Liver (tissue), 9 donors: Measurements from ENCODE around the gene ZNF592. TPM values are rescaled to one million over a fixed set of nuclear protein-coding genes. Genes with fewer than 3 reads are reported as not detected.

Experiments used
- DNase-seq: peaks from one replicate; pipeline ENCODE4 v3.0.0-alpha.2; 2017; ENCODE audit warnings: low spot score
- H3K27ac ChIP-seq, 2 donors: one replicate each; pipeline ENCODE4 v1.7.0; 2013; ENCODE audit warnings: inconsistent platforms in 2 of 2, low read length in 2 of 2, control low read depth in 1 of 2, low read depth in 1 of 2, mild to moderate bottlenecking in 1 of 2
- H3K27me3 ChIP-seq, 4 donors: one replicate each; pipeline versions ENCODE4 v1.6.1 to v1.7.0; 2013; ENCODE audit warnings: low read length in 3 of 4, inconsistent platforms in 1 of 4, mild to moderate bottlenecking in 1 of 4, moderate library complexity in 1 of 4; ENCODE audit not compliant: control insufficient read depth in 4 of 4, insufficient read depth in 4 of 4
- H3K36me3 ChIP-seq, 4 donors: one replicate each; pipeline versions ENCODE4 v1.6.1 to v1.7.0; 2013; ENCODE audit warnings: low read length in 3 of 4, mild to moderate bottlenecking in 3 of 4, low read depth in 1 of 4, moderate library complexity in 1 of 4; ENCODE audit not compliant: control insufficient read depth in 4 of 4, insufficient read depth in 3 of 4
- H3K4me1 ChIP-seq, 4 donors: one replicate each; pipeline versions ENCODE4 v1.6.1 to v1.7.0; 2013; ENCODE audit warnings: low read length in 3 of 4, mild to moderate bottlenecking in 3 of 4, moderate library complexity in 1 of 4; ENCODE audit not compliant: control insufficient read depth in 4 of 4, insufficient read depth in 4 of 4
- H3K4me3 ChIP-seq, 3 donors: one replicate each; pipeline versions ENCODE4 v1.6.1 to v1.7.0; 2013; ENCODE audit warnings: low read length in 3 of 3, control low read depth in 1 of 3, low read depth in 1 of 3, mild to moderate bottlenecking in 1 of 3
- H3K9ac ChIP-seq, 2 donors: one replicate each; pipeline ENCODE4 v1.7.0; 2013; ENCODE audit warnings: low read length in 2 of 2, mild to moderate bottlenecking in 2 of 2, moderate library complexity in 2 of 2, control low read depth in 1 of 2, low read depth in 1 of 2
- H3K9me3 ChIP-seq, 4 donors: one replicate each; pipeline versions ENCODE4 v1.6.1 to v1.7.0; 2013; ENCODE audit warnings: low read length in 3 of 4; ENCODE audit not compliant: control insufficient read depth in 4 of 4
- EGR1 ChIP-seq, 2 donors: IDR thresholded peaks; 2 replicates each; pipeline ENCODE4 v1.6.1; 2016 to 2018; ENCODE audit warnings: antibody characterized with exemption in 2 of 2, low read depth in 2 of 2
- FOXA1 ChIP-seq: IDR thresholded peaks from 2 replicates; pipeline ENCODE4 v1.6.1; 2016; ENCODE audit warnings: antibody characterized with exemption
- FOXA2 ChIP-seq: IDR thresholded peaks from 2 replicates; pipeline ENCODE4 v1.6.1; 2016; ENCODE audit warnings: antibody characterized with exemption
- GABPA ChIP-seq, 2 donors: IDR thresholded peaks in 1 of 2; conservative IDR thresholded peaks in 1 of 2; 2 replicates each; pipeline ENCODE4 v1.6.1; 2016; ENCODE audit warnings: antibody characterized with exemption in 2 of 2, mild to moderate bottlenecking in 1 of 2, moderate library complexity in 1 of 2
- HNF4A ChIP-seq, 2 donors: conservative IDR thresholded peaks; 2 replicates each; pipeline ENCODE4 v1.6.1; 2016; ENCODE audit warnings: antibody characterized with exemption in 2 of 2, mild to moderate bottlenecking in 2 of 2
- HNF4G ChIP-seq: IDR thresholded peaks from 2 replicates; pipeline ENCODE4 v1.6.1; 2016; ENCODE audit warnings: antibody characterized with exemption
- JUND ChIP-seq, 2 donors: IDR thresholded peaks; 2 replicates each; pipeline ENCODE4 v1.6.1; 2016; ENCODE audit warnings: antibody characterized with exemption in 2 of 2
- RAD21 ChIP-seq, 2 donors: IDR thresholded peaks; 2 replicates each; pipeline ENCODE4 v1.6.1; 2016; ENCODE audit warnings: antibody characterized with exemption in 2 of 2, mild to moderate bottlenecking in 2 of 2
- RXRA ChIP-seq, 2 donors: IDR thresholded peaks; 2 replicates each; pipeline ENCODE4 v1.6.1; 2017 to 2018; ENCODE audit warnings: antibody characterized with exemption in 2 of 2, mild to moderate bottlenecking in 1 of 2
- SP1 ChIP-seq: IDR thresholded peaks from 2 replicates; pipeline ENCODE4 v1.6.1; 2018; ENCODE audit warnings: antibody characterized with exemption, mild to moderate bottlenecking
- TAF1 ChIP-seq: conservative IDR thresholded peaks from 2 replicates; pipeline ENCODE4 v1.6.1; 2016; ENCODE audit warnings: antibody characterized with exemption, mild to moderate bottlenecking
- YY1 ChIP-seq: IDR thresholded peaks from 2 replicates; pipeline ENCODE4 v1.6.1; 2016; ENCODE audit warnings: antibody characterized with exemption, mild to moderate bottlenecking
- WGBS: extraction: QIAGEN DNeasy Blood & Tissue Kit; methylation state at CpG from one replicate; pipeline ENCODE4 v1.1.7; 2013; 5-methylcytosine and 5-hydroxymethylcytosine counted together
- polyA plus RNA-seq, 2 donors: library from polyadenylated mRNA; stranded (reverse) in 1 of 2; unstranded in 1 of 2; fragments of 200-250 nt in 1 of 2; fragments of >200 nt in 1 of 2; fragmentation: Nextera tagmentation in 1 of 2; extraction: Ambion mirVana in 1 of 2; gene quantifications; one replicate each; pipeline versions ENCODE4 v1.2.1 to v1.2.3, GENCODE V29; 2013 to 2015
- total RNA-seq, 2 donors: library from RNA; depleted of rRNA; stranded (reverse); fragments of >200 nt; gene quantifications; one replicate each; pipeline ENCODE4 v1.2.3, GENCODE V29; 2014
- TF ChIP-seq, protein P1 (sequence below): fragments of 150-350 bp; IDR thresholded peaks from 2 replicates; pipeline ENCODE4 v1.5.1; 2017; ENCODE audit warnings: improper control_type of control experiment, low read depth, low read length; ENCODE audit not compliant: missing input control
- TF ChIP-seq, protein P2 (sequence below): IDR thresholded peaks from 2 replicates; pipeline ENCODE4 v1.6.1; 2016; ENCODE audit warnings: antibody characterized with exemption
- TF ChIP-seq, protein P3 (sequence below): IDR thresholded peaks from 2 replicates; pipeline ENCODE4 v1.6.1; 2016; ENCODE audit warnings: antibody characterized with exemption, mild to moderate bottlenecking
- TF ChIP-seq, protein P4 (sequence below): IDR thresholded peaks from 2 replicates; pipeline ENCODE4 v1.6.1; 2016; ENCODE audit warnings: antibody characterized with exemption
- donor health status: healthy.
- donor health status: healthy.
- donor health status: healthy.
- donor health status: healthy.
- donor health status: healthy.

ZNF592 gene
- total and polyA plus RNA-seq, 4 donors: 4.4 to 10.6 (median 7.5) TPM

DNA sequence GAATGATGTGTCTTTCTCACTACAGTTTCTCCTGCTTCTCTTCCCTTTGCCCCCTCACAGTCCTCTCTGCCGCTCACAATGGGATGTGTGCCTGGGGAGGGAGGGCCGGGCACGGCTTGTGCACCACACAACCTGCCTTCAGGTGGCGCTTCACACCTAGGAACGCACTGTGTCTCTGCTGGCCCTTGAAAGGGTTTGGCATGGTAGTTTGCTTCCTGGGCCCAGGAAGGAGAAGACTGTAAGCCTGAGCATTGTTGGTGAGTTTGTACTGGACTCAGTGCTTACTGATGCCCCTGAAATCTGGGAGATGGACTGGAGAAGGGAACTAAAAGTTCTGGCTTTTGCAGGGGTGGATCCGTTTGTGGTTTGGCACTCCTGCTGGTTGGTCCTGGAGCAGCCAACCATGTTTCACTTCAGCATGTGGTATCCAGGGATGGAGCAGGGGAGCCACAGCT is 78.0 kb downstream of the ZNF592 start:
- TF ChIP-seq, protein P1, sequence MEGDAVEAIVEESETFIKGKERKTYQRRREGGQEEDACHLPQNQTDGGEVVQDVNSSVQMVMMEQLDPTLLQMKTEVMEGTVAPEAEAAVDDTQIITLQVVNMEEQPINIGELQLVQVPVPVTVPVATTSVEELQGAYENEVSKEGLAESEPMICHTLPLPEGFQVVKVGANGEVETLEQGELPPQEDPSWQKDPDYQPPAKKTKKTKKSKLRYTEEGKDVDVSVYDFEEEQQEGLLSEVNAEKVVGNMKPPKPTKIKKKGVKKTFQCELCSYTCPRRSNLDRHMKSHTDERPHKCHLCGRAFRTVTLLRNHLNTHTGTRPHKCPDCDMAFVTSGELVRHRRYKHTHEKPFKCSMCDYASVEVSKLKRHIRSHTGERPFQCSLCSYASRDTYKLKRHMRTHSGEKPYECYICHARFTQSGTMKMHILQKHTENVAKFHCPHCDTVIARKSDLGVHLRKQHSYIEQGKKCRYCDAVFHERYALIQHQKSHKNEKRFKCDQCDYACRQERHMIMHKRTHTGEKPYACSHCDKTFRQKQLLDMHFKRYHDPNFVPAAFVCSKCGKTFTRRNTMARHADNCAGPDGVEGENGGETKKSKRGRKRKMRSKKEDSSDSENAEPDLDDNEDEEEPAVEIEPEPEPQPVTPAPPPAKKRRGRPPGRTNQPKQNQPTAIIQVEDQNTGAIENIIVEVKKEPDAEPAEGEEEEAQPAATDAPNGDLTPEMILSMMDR: peak; percentile 52
- TF ChIP-seq HNF4A (conservative IDR thresholded peaks at IDR 0.05) (peak in 1 of 2 donors; percentile 5), YY1 (no peak), GABPA (IDR thresholded peaks at IDR 0.05 in 1 of 2, conservative IDR thresholded peaks at IDR 0.05 in 1 of 2) (no peak), SP1 (peak; percentile 10), RAD21 (IDR thresholded peaks at IDR 0.05) (peak; percentile 86 to 88)
- WGBS: 75% methylated on average over 6 of the region's 6 CpGs
- H3K4me1 ChIP-seq: peaks cover 6 to 26% (median 12%) of the 10 kb centered on the region in 4 donors

DNA sequence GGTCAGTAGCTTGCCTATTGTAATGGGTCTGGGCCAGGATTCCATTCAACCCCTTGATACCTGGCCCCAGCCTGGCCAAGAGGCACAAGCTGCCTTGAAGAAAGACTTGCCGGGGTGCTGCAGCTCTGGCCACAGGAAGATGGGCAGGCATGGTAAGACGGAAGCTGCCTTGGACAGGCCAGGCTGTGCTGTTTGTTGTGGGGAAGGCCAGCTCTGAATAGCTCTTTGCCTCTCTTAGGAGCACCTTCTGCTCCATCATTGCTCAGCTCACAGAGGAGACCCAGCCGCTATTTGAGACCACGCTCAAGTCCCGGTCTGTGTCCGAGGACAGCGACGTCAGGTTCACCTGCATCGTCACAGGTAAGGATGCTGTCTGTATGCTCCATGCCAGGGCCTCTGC is 78.9 kb downstream of the ZNF592 start:
- Histone ChIP-seq H3K36me3 (no peaks in the 10 kb centered on the region), H3K27ac (no peak overlapping the region), H3K9ac (no peak overlapping the region), H3K27me3 (no peaks in the 10 kb centered on the region), H3K4me3 (no peak overlapping the region), H3K9me3 (no peaks in the 10 kb centered on the region), H3K4me1 (peaks cover 6 to 22% (median 12%) of the 10 kb centered on the region in 4 donors)
- WGBS: 97% methylated on average over 9 of the region's 9 CpGs
- TF ChIP-seq EGR1 (IDR thresholded peaks at IDR 0.05; ENCODE audit: low read depth in 2 of 2) (no peak), HNF4A (conservative IDR thresholded peaks at IDR 0.05) (no peak), SP1 (no peak), HNF4G (no peak), FOXA1 (no peak)
- DNase-seq: no peak

More for the DNA sequence above, 78.0 kb downstream of the ZNF592 start:
- DNase-seq: no peak
- no peaks in the 10 kb centered on the region for H3K36me3 ChIP-seq
- H3K4me3 ChIP-seq: no peak overlapping the region
- H3K9me3 ChIP-seq: no peaks in the 10 kb centered on the region
- H3K27me3 ChIP-seq: no peaks in the 10 kb centered on the region
- no peak overlapping the region for H3K9ac ChIP-seq
- H3K27ac ChIP-seq: no peak overlapping the region

DNA sequence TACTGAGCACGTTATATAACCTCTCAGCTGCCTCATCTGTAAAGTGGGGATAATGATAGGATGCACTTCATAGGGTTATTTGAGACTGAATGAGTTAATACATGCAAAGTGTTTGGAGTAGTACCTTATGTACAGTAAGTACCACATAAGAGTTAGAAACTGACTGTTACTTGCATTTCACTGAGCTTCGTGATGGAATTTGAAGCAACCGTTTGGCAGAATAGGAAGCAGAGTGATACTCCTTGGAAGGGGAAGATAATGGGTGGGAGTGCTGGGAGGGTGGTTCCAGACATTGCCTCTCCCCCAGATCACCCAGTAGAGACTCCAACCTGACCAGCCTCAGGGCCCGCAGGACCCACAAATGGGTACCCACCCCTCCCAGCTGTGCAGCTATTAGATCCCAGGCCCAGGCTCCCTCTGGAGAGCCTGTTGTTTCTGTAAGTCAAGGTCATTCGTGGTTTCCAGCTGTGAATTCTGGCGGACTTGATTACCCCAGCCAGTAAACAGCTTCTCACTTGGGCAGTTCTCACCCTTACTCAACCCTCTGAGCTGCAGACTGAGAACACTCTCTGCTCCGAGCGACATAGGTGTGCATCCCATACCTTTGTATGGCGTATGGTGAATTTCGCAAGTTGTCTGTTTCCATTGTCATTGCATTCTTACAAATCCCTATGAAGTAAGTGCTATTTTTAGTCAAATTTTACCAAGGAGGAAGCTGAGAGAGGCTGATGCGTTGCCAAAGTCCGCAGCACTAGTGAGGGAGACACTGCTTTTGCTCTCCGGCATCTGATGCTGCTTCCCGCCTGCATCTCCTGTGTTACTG is 79.9 kb downstream of the ZNF592 start:
- no peaks in the 10 kb centered on the region for H3K36me3 ChIP-seq
- H3K27me3 ChIP-seq: no peaks in the 10 kb centered on the region
- H3K4me1 ChIP-seq: peaks cover 6 to 22% (median 12%) of the 10 kb centered on the region in 4 donors
- DNase-seq: no peak
- no peak overlapping the region for H3K9ac ChIP-seq
- H3K4me3 ChIP-seq: no peak overlapping the region
- WGBS: 78% methylated on average over 14 of the region's 14 CpGs
- H3K27ac ChIP-seq: peak overlapping the region in 1 of 2 donors; percentile 22
- no peaks in the 10 kb centered on the region for H3K9me3 ChIP-seq
- TF ChIP-seq HNF4G: no peak
- TF ChIP-seq SP1: no peak
- TF ChIP-seq GABPA (IDR thresholded peaks at IDR 0.05 in 1 of 2, conservative IDR thresholded peaks at IDR 0.05 in 1 of 2): no peak
- TF ChIP-seq, protein P1: no peak
- TF ChIP-seq FOXA1: no peak
- TF ChIP-seq JUND (IDR thresholded peaks at IDR 0.05): no peak
- no peak for TF ChIP-seq FOXA2
- TF ChIP-seq, protein P2, sequence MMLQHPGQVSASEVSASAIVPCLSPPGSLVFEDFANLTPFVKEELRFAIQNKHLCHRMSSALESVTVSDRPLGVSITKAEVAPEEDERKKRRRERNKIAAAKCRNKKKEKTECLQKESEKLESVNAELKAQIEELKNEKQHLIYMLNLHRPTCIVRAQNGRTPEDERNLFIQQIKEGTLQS: no peak
- no peak for TF ChIP-seq RAD21 (IDR thresholded peaks at IDR 0.05)
- no peak for TF ChIP-seq RXRA (IDR thresholded peaks at IDR 0.05)
- TF ChIP-seq, protein P3, sequence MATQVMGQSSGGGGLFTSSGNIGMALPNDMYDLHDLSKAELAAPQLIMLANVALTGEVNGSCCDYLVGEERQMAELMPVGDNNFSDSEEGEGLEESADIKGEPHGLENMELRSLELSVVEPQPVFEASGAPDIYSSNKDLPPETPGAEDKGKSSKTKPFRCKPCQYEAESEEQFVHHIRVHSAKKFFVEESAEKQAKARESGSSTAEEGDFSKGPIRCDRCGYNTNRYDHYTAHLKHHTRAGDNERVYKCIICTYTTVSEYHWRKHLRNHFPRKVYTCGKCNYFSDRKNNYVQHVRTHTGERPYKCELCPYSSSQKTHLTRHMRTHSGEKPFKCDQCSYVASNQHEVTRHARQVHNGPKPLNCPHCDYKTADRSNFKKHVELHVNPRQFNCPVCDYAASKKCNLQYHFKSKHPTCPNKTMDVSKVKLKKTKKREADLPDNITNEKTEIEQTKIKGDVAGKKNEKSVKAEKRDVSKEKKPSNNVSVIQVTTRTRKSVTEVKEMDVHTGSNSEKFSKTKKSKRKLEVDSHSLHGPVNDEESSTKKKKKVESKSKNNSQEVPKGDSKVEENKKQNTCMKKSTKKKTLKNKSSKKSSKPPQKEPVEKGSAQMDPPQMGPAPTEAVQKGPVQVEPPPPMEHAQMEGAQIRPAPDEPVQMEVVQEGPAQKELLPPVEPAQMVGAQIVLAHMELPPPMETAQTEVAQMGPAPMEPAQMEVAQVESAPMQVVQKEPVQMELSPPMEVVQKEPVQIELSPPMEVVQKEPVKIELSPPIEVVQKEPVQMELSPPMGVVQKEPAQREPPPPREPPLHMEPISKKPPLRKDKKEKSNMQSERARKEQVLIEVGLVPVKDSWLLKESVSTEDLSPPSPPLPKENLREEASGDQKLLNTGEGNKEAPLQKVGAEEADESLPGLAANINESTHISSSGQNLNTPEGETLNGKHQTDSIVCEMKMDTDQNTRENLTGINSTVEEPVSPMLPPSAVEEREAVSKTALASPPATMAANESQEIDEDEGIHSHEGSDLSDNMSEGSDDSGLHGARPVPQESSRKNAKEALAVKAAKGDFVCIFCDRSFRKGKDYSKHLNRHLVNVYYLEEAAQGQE: no peak
- TF ChIP-seq YY1: no peak
- no peak for TF ChIP-seq TAF1
- no peak for TF ChIP-seq EGR1 (IDR thresholded peaks at IDR 0.05; ENCODE audit: low read depth in 2 of 2)
- TF ChIP-seq, protein P4, sequence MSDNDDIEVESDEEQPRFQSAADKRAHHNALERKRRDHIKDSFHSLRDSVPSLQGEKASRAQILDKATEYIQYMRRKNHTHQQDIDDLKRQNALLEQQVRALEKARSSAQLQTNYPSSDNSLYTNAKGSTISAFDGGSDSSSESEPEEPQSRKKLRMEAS: no peak
- no peak for TF ChIP-seq HNF4A (conservative IDR thresholded peaks at IDR 0.05)
